Measurements from ENCODE around the gene B3GALT4.

GRCh38 chr6:33297956-33298772 is 21.2 kb downstream of the B3GALT4 start:
- TF ChIP-seq, protein P1, sequence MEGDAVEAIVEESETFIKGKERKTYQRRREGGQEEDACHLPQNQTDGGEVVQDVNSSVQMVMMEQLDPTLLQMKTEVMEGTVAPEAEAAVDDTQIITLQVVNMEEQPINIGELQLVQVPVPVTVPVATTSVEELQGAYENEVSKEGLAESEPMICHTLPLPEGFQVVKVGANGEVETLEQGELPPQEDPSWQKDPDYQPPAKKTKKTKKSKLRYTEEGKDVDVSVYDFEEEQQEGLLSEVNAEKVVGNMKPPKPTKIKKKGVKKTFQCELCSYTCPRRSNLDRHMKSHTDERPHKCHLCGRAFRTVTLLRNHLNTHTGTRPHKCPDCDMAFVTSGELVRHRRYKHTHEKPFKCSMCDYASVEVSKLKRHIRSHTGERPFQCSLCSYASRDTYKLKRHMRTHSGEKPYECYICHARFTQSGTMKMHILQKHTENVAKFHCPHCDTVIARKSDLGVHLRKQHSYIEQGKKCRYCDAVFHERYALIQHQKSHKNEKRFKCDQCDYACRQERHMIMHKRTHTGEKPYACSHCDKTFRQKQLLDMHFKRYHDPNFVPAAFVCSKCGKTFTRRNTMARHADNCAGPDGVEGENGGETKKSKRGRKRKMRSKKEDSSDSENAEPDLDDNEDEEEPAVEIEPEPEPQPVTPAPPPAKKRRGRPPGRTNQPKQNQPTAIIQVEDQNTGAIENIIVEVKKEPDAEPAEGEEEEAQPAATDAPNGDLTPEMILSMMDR (conservative IDR thresholded peaks at IDR 0.05; ENCODE audit: low read length): peak; percentile 49
- no peak for TF ChIP-seq EZH2phosphoT487 (IDR thresholded peaks at IDR 0.05; ENCODE audit: borderline replicate concordance)
